NCI-H1105 treated with DMSO at 0.1 percent for 48 hours (cell line): Measurements from ENCODE around the gene GBF1.
A peak's percentile ranks its signal among the peaks of the same experiment; 100 is the strongest.

ENCODE experiments used
- DNase-seq: peaks from one replicate; lab custom pipeline; 2025; lab: John Stamatoyannopoulos, UW

The GBF1 gene

GRCh38 chr10:102422545-102423129 is 177.3 kb downstream of the GBF1 start:
- peak; percentile 30 for DNase-seq

GRCh38 chr10:102423372-102423968 is 178.1 kb downstream of the GBF1 start:
- no peak for DNase-seq

GRCh38 chr10:102424145-102424544 is 178.8 kb downstream of the GBF1 start:
- DNase-seq, result no peak

- no peak for DNase-seq
Observed at GRCh38 chr10:102424916-102425315, 179.6 kb downstream of the GBF1 start.

GRCh38 chr10:102425444-102425843 is 180.1 kb downstream of the GBF1 start:
- no peak for DNase-seq

- no peak for DNase-seq
Observed at GRCh38 chr10:102426803-102427287, 181.5 kb downstream of the GBF1 start.

- no peak for DNase-seq
Observed at GRCh38 chr10:102429468-102429867, 184.1 kb downstream of the GBF1 start.

GRCh38 chr10:102431452-102432124 is 186.3 kb downstream of the GBF1 start:
- peak; percentile 6 for DNase-seq
